ENCODE measurements around the gene PIK3AP1.

Gene PIK3AP1

GRCh38 chr10:96719200-96719599 is 1.1 kb downstream of the PIK3AP1 start:
- no peaks in the 10 kb centered on the region for H3K27me3 ChIP-seq (ENCODE audit: low read length)
- H4K20me1 ChIP-seq (ENCODE audit: low read depth, low read length): no peaks in the 10 kb centered on the region
- TF ChIP-seq CTCF (IDR thresholded peaks at IDR 0.05; ENCODE audit: insufficient read depth, low read length, poor library complexity, severe bottlenecking): peak; percentile 33
- TF ChIP-seq EZH2phosphoT487 (conservative IDR thresholded peaks at IDR 0.05; ENCODE audit: low read length): no peak
- H3F3A ChIP-seq (ENCODE audit: insufficient read depth): peaks cover 35% of the 10 kb centered on the region
- H3K9ac ChIP-seq (ENCODE audit: low read length): peak overlapping the region; percentile 83
- H3K9me3 ChIP-seq (ENCODE audit: insufficient read depth, low read length): no peaks in the 10 kb centered on the region
- no peaks in the 10 kb centered on the region for H3K9me2 ChIP-seq (replicated peaks; ENCODE audit: insufficient read depth, low read length)
- peaks cover 11% of the 10 kb centered on the region for H3K36me3 ChIP-seq (ENCODE audit: low read length)
- peak overlapping the region; percentile 95 for H3K4me2 ChIP-seq (ENCODE audit: low read depth, low read length, poor library complexity, severe bottlenecking)
- peak overlapping the region; percentile 78 for H3K4me3 ChIP-seq (ENCODE audit: insufficient read depth, low read length, poor library complexity, severe bottlenecking)
- H3K79me2 ChIP-seq (ENCODE audit: insufficient read depth, low read length): peaks cover 56% of the 10 kb centered on the region
- H3K27ac ChIP-seq (ENCODE audit: low read depth, low read length): peak overlapping the region; percentile 96
- no peak overlapping the region for H2AFZ ChIP-seq (ENCODE audit: low read depth, low read length, severe bottlenecking)

- peaks cover 12% of the 10 kb centered on the region for H3K36me3 ChIP-seq (ENCODE audit: low read length)
- peaks cover 63% of the 10 kb centered on the region for H3K79me2 ChIP-seq (ENCODE audit: insufficient read depth, low read length)
- H3K4me2 ChIP-seq (ENCODE audit: low read depth, low read length, poor library complexity, severe bottlenecking): peak overlapping the region; percentile 95
- H2AFZ ChIP-seq (ENCODE audit: low read depth, low read length, severe bottlenecking): no peak overlapping the region
- no peak for TF ChIP-seq CTCF (IDR thresholded peaks at IDR 0.05; ENCODE audit: insufficient read depth, low read length, poor library complexity, severe bottlenecking)
- TF ChIP-seq EZH2phosphoT487 (conservative IDR thresholded peaks at IDR 0.05; ENCODE audit: low read length): no peak
- no peaks in the 10 kb centered on the region for H3K27me3 ChIP-seq (ENCODE audit: low read length)
- no peaks in the 10 kb centered on the region for H3K9me3 ChIP-seq (ENCODE audit: insufficient read depth, low read length)
- H3K27ac ChIP-seq (ENCODE audit: low read depth, low read length): peak overlapping the region; percentile 96
- peaks cover 36% of the 10 kb centered on the region for H3F3A ChIP-seq (ENCODE audit: insufficient read depth)
- peak overlapping the region; percentile 83 for H3K9ac ChIP-seq (ENCODE audit: low read length)
- H3K4me3 ChIP-seq (ENCODE audit: insufficient read depth, low read length, poor library complexity, severe bottlenecking): peak overlapping the region; percentile 78
- H4K20me1 ChIP-seq (ENCODE audit: low read depth, low read length): no peaks in the 10 kb centered on the region
- H3K9me2 ChIP-seq (replicated peaks; ENCODE audit: insufficient read depth, low read length): no peaks in the 10 kb centered on the region
Measured at GRCh38 chr10:96718304-96718990, 1.9 kb downstream of the PIK3AP1 start.

GRCh38 chr10:96716390-96716789 is 3.9 kb downstream of the PIK3AP1 start:
- Histone ChIP-seq H3K9me3 (ENCODE audit: insufficient read depth, low read length) (no peaks in the 10 kb centered on the region), H3K79me2 (ENCODE audit: insufficient read depth, low read length) (peaks cover 83% of the 10 kb centered on the region), H3K9ac (ENCODE audit: low read length) (peak overlapping the region; percentile 83), H3F3A (ENCODE audit: insufficient read depth) (peaks cover 37% of the 10 kb centered on the region), H4K20me1 (ENCODE audit: low read depth, low read length) (no peaks in the 10 kb centered on the region), H3K27ac (ENCODE audit: low read depth, low read length) (peak overlapping the region; percentile 96), H3K9me2 (replicated peaks; ENCODE audit: insufficient read depth, low read length) (no peaks in the 10 kb centered on the region), H3K36me3 (ENCODE audit: low read length) (peaks cover 15% of the 10 kb centered on the region), H3K27me3 (ENCODE audit: low read length) (no peaks in the 10 kb centered on the region), H3K4me3 (ENCODE audit: insufficient read depth, low read length, poor library complexity, severe bottlenecking) (peak overlapping the region; percentile 7), H3K4me2 (ENCODE audit: low read depth, low read length, poor library complexity, severe bottlenecking) (peak overlapping the region; percentile 95), H2AFZ (ENCODE audit: low read depth, low read length, severe bottlenecking) (no peak overlapping the region)
- no peak for TF ChIP-seq EZH2phosphoT487 (conservative IDR thresholded peaks at IDR 0.05; ENCODE audit: low read length)
- no peak for TF ChIP-seq CTCF (IDR thresholded peaks at IDR 0.05; ENCODE audit: insufficient read depth, low read length, poor library complexity, severe bottlenecking)
